GM12878 (cell line): Measurements from ENCODE around the gene BEST2. TPM values are rescaled to one million over a fixed set of nuclear protein-coding genes. Genes with fewer than 3 reads are reported as not detected.
A peak's percentile ranks its signal among the peaks of the same experiment; 100 is the strongest.

ENCODE experiments used
- BCL11A ChIP-seq: IDR thresholded peaks from 2 replicates; pipeline ENCODE4 v1.6.1; 2011; ENCODE audit warnings: low read depth, low read length
- BHLHE40 ChIP-seq, 2 experiments: fragments of 450-650 bp in 1 of 2; IDR thresholded peaks; 2 replicates each; pipeline ENCODE4 v1.6.1; 2011 to 2017; ENCODE audit warnings: low read depth in 2 of 2, borderline replicate concordance in 1 of 2, improper control_type of control experiment in 1 of 2, low read length in 1 of 2, mild to moderate bottlenecking in 1 of 2
- CHD2 ChIP-seq: IDR thresholded peaks from 2 replicates; pipeline ENCODE4 v1.6.1; 2011; ENCODE audit warnings: low read depth, low read length, improper control_type of control experiment, borderline replicate concordance
- CHD4 ChIP-seq: fragments of 200-600 bp; sonication (generic); IDR thresholded peaks from 2 replicates; pipeline ENCODE4 v1.6.1; 2016; ENCODE audit warnings: mild to moderate bottlenecking
- EGR1 ChIP-seq, 2 experiments: IDR thresholded peaks; 1 replicate in 1 of 2; 2 replicates in 1 of 2; pipeline ENCODE4 v1.6.1; 2011 to 2012; ENCODE audit warnings: low read depth in 2 of 2, low read length in 2 of 2, borderline replicate concordance in 1 of 2, mild to moderate bottlenecking in 1 of 2, moderate library complexity in 1 of 2
- GABPA ChIP-seq: IDR thresholded peaks from 2 replicates; pipeline ENCODE4 v1.6.1; 2014; ENCODE audit warnings: antibody characterized with exemption, low read depth, mild to moderate bottlenecking, inconsistent platforms
- IKZF1 ChIP-seq: fragments of 450-650 bp; conservative IDR thresholded peaks from 2 replicates; pipeline ENCODE4 v1.6.1; 2017; ENCODE audit warnings: antibody characterized with exemption, mild to moderate bottlenecking
- IKZF2 ChIP-seq, 2 experiments: fragments of 450-650 bp; IDR thresholded peaks; 2 replicates each; pipeline ENCODE4 v1.6.1; 2017; ENCODE audit warnings: mild to moderate bottlenecking in 2 of 2, moderate library complexity in 2 of 2
- IRF4 ChIP-seq: IDR thresholded peaks from 2 replicates; pipeline ENCODE4 v1.6.1; 2011; ENCODE audit warnings: low read depth, low read length
- MEF2A ChIP-seq: IDR thresholded peaks from 2 replicates; pipeline ENCODE4 v1.6.1; 2011; ENCODE audit warnings: low read depth, mild to moderate bottlenecking, low read length, moderate library complexity; ENCODE audit not compliant: insufficient read depth
- MTA3 ChIP-seq: IDR thresholded peaks from 2 replicates; pipeline ENCODE4 v1.6.1; 2012; ENCODE audit warnings: low read length, inconsistent platforms, borderline replicate concordance
- RAD51 ChIP-seq: fragments of 450-650 bp; IDR thresholded peaks from 2 replicates; pipeline ENCODE4 v1.6.1; 2016; ENCODE audit warnings: moderate library complexity, mild to moderate bottlenecking, inconsistent platforms
- SIN3A ChIP-seq: IDR thresholded peaks from 2 replicates; pipeline ENCODE4 v1.6.1; 2012; ENCODE audit warnings: low read depth, low read length, improper control_type of control experiment
- STAT3 ChIP-seq: IDR thresholded peaks from 2 replicates; pipeline ENCODE4 v1.6.1; 2011; ENCODE audit warnings: low read depth, low read length, improper control_type of control experiment
- ZNF384 ChIP-seq: IDR thresholded peaks from 2 replicates; pipeline ENCODE4 v1.6.1; 2012; ENCODE audit warnings: low read depth, mild to moderate bottlenecking, low read length, improper control_type of control experiment, borderline replicate concordance
- polyA plus RNA-seq, 11 experiments: library from polyadenylated mRNA; depleted of rRNA in 4 of 11; unstranded in 6 of 11; stranded (reverse) in 5 of 11; fragments of >200 nt; fragmentation: Nextera tagmentation in 4 of 11; fragmentation: Illumina TruSeq in 1 of 11; extraction: Ambion mirVana in 4 of 11; extraction: Trizol in 1 of 11; gene quantifications; 1 replicate in 1 of 11; 2 replicates in 10 of 11; pipeline versions ENCODE4 v1.2.1 to v1.2.3, GENCODE V29; 2011 to 2016; ENCODE audit warnings: inconsistent platforms in 2 of 11, missing spikeins in 2 of 11, low read depth in 1 of 11
- total RNA-seq, 4 experiments: library from RNA; depleted of rRNA in 3 of 4; stranded (reverse); fragments of >200 nt in 3 of 4; fragmentation: Illumina TruSeq in 1 of 4; extraction: Trizol in 1 of 4; gene quantifications; 2 replicates each; pipeline versions ENCODE4 v1.2.1 to v1.2.3, GENCODE V29; 2013 to 2021
- TF ChIP-seq, protein P1 (sequence below): fragments of 450-650 bp; IDR thresholded peaks from 2 replicates; pipeline ENCODE4 v1.6.1; 2017; ENCODE audit warnings: low read depth, mild to moderate bottlenecking, moderate library complexity
- TF ChIP-seq, protein P2 (sequence below): fragments of 450-650 bp; formaldehyde crosslinking; IDR thresholded peaks from 2 replicates; pipeline ENCODE4 v1.4.0; 2022; ENCODE audit warnings: mild to moderate bottlenecking, moderate library complexity
- TF ChIP-seq, protein P3 (sequence below): fragments of 450-650 bp; IDR thresholded peaks from 2 replicates; pipeline ENCODE4 v1.6.1; 2017; ENCODE audit warnings: mild to moderate bottlenecking, moderate library complexity
- TF ChIP-seq, protein P4 (sequence below): IDR thresholded peaks from 2 replicates; pipeline ENCODE4 v1.6.1; 2011; ENCODE audit warnings: borderline replicate concordance, low read depth, mild to moderate bottlenecking, moderate library complexity, mixed read lengths, low read length; ENCODE audit not compliant: insufficient read depth; ENCODE audit errors: extremely low read length

The BEST2 gene
- total and polyA plus RNA-seq, 10 of the 15 experiments (the other 5 are each of a cell fraction or from before 2014, with no cell fraction given), result not detected

DNA sequence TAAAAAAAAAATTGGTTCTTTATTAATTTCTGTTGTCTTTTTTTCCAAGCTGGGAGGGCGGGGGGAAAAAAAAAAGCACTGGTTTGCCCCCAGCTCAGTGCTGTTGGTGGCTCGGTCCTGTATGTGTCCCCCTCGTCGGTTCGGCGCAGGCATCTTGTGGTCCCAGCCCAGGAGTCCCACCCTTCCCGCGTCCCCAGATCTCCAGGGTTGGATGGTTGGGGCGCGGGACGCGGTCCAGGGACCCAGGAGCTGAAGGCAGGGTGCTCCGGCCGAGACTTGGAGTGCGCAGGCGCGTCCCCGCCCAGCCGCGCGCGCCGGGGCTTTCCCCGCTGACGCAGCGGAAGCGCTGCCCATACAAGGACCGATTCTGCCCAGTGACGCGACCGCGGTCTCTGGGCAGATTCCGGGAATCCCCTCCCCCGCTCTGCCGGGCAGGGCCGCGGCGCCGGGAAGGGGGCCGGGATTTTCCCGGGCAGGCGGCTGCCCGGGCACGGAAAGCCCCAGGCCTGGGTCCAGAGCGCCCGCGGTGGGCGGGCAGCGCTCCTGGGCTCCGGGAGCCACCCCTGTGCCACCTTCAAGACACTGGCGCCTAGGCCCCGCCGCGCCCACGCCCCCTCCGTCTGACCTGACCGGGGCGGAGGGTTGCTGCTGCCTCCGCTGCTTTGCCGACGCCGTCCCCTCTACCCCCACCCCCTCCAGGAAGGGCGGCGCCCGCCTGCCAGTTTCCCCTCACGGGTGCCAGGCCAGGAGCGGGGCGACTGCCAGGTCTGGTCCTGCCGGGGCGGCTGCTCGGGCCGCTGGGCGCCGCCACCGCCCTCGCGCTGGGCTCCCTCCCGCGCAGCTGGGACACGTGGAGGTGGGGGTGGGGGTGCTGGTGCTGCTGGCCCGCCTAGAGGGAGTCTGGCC, 42.0 kb downstream of the BEST2 start (continued):
- TF ChIP-seq MTA3 (no peak), RAD51 (no peak), CHD4 (no peak), ZNF384 (peak; percentile 91), CHD2 (peak; percentile 90), SIN3A (peak; percentile 61; the same call in 1 of the 2 replicates), IKZF1 (peak; percentile 100), MEF2A (no peak), BHLHE40 (IDR thresholded peaks at IDR 0.05; ENCODE audit: borderline replicate concordance in 1 of 2, low read depth in 2 of 2, low read length in 1 of 2) (peak; percentile 71 to 72), IRF4 (no peak), IKZF2 (IDR thresholded peaks at IDR 0.05) (peak; percentile 92 to 93), BCL11A (peak; percentile 81), EGR1 (IDR thresholded peaks at IDR 0.05; ENCODE audit: borderline replicate concordance in 1 of 2, low read depth in 2 of 2, low read length in 2 of 2) (peak; percentile 11 to 62), STAT3 (peak; percentile 70; the same call in 1 of the 2 replicates), GABPA (no peak)
- TF ChIP-seq, protein P1, sequence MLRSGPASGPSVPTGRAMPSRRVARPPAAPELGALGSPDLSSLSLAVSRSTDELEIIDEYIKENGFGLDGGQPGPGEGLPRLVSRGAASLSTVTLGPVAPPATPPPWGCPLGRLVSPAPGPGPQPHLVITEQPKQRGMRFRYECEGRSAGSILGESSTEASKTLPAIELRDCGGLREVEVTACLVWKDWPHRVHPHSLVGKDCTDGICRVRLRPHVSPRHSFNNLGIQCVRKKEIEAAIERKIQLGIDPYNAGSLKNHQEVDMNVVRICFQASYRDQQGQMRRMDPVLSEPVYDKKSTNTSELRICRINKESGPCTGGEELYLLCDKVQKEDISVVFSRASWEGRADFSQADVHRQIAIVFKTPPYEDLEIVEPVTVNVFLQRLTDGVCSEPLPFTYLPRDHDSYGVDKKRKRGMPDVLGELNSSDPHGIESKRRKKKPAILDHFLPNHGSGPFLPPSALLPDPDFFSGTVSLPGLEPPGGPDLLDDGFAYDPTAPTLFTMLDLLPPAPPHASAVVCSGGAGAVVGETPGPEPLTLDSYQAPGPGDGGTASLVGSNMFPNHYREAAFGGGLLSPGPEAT, result peak; percentile 91; the same call in 1 of the 2 replicates
- TF ChIP-seq, protein P2, sequence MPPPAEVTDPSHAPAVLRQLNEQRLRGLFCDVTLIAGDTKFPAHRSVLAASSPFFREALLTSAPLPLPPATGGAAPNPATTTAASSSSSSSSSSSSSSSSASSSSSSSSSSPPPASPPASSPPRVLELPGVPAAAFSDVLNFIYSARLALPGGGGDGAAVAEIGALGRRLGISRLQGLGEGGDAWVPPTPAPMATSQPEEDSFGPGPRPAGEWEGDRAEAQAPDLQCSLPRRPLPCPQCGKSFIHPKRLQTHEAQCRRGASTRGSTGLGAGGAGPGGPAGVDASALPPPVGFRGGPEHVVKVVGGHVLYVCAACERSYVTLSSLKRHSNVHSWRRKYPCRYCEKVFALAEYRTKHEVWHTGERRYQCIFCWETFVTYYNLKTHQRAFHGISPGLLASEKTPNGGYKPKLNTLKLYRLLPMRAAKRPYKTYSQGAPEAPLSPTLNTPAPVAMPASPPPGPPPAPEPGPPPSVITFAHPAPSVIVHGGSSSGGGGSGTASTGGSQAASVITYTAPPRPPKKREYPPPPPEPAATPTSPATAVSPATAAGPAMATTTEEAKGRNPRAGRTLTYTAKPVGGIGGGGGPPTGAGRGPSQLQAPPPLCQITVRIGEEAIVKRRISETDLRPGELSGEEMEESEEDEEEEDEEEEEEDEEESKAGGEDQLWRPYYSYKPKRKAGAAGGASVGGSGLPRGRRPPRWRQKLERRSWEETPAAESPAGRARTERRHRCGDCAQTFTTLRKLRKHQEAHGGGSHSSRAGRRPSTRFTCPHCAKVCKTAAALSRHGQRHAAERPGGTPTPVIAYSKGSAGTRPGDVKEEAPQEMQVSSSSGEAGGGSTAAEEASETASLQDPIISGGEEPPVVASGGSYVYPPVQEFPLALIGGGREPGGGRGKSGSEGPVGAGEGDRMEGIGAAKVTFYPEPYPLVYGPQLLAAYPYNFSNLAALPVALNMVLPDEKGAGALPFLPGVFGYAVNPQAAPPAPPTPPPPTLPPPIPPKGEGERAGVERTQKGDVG (CRISPR knock-in tag), result peak; percentile 59; the same call in 1 of the 2 replicates
- TF ChIP-seq, protein P3, sequence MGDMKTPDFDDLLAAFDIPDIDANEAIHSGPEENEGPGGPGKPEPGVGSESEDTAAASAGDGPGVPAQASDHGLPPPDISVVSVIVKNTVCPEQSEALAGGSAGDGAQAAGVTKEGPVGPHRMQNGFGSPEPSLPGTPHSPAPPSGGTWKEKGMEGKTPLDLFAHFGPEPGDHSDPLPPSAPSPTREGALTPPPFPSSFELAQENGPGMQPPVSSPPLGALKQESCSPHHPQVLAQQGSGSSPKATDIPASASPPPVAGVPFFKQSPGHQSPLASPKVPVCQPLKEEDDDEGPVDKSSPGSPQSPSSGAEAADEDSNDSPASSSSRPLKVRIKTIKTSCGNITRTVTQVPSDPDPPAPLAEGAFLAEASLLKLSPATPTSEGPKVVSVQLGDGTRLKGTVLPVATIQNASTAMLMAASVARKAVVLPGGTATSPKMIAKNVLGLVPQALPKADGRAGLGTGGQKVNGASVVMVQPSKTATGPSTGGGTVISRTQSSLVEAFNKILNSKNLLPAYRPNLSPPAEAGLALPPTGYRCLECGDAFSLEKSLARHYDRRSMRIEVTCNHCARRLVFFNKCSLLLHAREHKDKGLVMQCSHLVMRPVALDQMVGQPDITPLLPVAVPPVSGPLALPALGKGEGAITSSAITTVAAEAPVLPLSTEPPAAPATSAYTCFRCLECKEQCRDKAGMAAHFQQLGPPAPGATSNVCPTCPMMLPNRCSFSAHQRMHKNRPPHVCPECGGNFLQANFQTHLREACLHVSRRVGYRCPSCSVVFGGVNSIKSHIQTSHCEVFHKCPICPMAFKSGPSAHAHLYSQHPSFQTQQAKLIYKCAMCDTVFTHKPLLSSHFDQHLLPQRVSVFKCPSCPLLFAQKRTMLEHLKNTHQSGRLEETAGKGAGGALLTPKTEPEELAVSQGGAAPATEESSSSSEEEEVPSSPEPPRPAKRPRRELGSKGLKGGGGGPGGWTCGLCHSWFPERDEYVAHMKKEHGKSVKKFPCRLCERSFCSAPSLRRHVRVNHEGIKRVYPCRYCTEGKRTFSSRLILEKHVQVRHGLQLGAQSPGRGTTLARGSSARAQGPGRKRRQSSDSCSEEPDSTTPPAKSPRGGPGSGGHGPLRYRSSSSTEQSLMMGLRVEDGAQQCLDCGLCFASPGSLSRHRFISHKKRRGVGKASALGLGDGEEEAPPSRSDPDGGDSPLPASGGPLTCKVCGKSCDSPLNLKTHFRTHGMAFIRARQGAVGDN, result peak; percentile 89
- TF ChIP-seq, protein P4, sequence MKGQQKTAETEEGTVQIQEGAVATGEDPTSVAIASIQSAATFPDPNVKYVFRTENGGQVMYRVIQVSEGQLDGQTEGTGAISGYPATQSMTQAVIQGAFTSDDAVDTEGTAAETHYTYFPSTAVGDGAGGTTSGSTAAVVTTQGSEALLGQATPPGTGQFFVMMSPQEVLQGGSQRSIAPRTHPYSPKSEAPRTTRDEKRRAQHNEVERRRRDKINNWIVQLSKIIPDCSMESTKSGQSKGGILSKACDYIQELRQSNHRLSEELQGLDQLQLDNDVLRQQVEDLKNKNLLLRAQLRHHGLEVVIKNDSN, result peak; percentile 62
